HG03439 (cell line): ENCODE results near the gene ALX3.

ENCODE experiments used
- ATAC-seq: cut with Tn5 transposase; IDR thresholded peaks from one replicate; pipeline ENCODE4 v1.9.1; 2021; ENCODE audit warnings: mild to moderate bottlenecking, moderate library complexity; ENCODE audit not compliant: unreplicated experiment

The ALX3 gene

DNA sequence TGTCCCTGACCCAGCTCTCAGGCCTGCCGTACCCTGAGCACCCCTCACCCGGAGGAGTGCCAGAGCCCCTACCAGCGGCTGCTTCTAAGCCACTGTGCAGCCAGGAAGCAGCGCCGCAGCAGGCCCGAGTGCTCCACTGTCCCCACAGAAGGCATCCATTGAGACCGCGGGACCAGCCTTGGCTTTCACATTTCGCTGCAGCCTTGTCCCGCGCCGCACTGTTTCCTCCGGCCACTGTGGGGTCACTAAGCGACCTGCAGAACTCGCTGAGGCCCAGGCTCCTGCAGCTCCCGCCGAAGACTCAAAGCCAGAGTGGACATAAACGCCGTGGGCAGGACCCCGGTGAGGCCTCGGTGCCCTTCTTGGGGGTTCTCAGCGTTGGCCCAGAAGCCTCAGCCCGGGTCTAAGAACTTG lies 3.0 kb downstream of the ALX3 start:
- ATAC-seq = no peak

DNA sequence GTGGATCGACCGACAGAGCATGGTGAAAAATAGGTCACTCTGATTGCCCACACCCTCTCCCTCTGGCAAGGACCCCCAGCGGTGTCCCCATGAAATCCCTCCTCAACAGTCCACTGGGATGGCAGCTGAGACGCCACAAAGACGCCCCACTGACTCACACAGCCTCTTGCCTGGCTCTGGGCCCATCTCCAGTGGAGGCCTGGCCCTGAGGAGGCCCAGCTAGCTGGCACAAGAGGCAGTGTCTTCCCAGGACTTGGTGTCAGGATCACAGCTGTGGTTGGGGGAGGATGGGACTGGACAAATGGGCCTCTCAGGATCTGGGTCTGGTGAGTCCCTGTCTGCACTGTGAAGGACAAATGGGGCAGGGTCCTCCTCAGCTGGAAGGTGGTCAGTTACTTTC lies 4.6 kb downstream of the ALX3 start:
- ATAC-seq = no peak

DNA sequence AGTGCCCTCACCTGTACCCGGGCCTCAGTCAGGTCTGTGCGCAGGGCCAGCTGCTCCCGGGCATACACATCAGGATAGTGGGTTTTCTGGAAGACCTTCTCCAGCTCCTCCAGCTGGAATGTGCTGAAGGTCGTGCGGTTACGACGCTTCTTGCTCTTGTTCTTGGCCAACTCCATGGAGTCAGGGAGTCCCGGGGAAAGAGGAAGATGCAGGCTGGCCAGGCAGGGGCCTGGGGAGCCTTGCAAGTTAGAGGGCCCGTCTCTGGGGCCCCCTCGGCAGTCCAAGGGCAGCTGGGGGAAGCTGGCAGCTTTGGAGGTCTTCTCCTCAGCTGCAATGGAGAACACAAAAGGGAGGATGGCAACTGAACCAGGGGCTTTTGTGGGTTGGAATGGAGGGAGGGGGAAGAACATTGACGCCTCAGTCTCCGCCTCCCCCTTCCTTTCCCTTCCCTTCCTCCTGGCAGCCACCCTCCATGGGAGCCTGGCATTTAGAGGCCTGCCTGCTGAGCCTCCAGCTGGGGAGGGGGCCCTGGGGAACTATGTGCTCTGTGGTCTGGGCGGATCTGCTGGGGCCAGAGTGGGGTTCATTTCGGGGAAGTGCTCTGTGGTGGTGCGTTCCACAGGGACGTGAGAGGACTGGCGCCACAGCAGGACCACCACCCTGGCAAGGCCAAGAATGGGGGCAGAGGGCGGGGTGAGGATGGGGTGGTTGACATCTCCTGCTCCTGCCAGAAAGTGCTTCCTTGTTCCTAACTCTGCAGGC lies 5.7 kb downstream of the ALX3 start:
- no peak for ATAC-seq

DNA sequence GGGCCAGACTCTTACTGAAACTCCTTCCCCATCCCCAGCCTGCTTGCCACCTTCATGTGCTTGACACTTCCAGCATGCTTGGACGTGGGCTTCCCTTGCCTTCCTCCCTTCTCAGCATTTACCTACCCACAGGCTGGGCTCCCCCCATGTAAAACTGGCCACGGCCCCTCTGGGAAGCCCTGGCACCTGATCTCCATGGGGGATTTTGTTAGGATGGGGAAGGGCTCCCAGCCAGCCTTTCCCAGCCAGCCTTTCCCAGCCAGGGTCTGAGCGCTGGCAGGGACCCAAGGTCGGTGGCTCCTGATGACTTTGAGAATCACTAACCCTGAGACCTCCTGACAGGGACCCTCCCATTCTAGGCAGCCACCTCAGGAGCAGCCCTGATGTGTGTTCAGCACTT lies 6.7 kb downstream of the ALX3 start:
- ATAC-seq = no peak

DNA sequence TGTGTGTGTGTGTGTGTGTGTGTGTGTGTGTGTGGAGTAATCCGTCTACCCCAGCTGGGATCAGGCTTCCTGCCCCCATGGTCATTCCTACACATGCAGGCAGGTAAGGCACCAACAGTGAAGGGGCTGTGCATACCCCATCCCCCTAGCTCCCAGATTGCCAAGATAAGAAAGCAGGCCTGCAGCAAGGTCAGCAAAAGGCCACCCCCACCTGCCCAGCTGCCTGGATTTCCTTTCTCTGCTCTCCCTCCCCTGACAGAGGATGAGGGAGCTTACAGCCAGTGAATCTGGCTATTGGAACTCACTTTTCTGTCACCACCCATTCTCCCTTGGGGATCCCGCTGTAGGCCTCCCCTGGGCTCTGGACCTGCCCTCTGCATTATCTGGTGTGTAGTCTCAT lies 7.9 kb downstream of the ALX3 start:
- ATAC-seq = no peak

DNA sequence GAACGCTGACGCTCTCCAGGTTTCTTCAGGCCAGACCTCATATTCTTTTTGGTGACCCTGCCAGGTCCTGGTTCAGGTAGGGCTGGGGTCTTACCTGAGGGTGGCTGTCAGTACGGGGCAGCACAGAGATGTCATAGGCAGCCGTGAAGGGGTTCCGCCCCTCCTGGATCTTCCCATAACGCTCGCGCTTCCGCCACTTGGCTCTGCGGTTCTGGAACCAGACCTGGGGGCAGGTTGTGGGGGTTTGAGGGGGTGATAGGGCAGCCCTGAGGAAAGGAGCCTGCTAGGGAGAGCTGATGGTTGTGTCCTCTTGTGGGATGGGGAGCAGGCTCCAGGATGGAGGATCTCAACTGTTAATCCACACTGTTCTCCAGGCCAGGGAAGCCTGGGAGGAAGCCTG lies 9.1 kb downstream of the ALX3 start:
- no peak for ATAC-seq

DNA sequence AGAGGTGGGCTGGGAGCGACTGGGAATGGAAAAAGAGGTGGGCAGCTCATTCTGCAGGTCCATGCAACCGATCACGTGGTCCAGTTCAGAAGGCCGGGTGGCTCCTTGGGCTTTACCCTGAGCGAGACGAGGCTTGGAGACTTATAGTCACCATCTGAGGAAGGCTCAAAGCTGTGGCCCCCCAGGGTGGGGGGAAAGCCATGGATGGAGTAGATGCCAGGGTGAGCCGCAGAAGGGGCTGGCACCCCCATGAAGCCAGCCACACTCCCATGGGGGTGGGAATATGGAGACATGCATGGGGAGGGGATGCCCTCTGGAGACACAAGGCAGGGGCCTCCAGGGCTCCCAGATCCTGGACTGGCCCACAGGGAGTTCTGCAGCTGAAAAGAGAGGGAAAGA lies 9.8 kb downstream of the ALX3 start:
- ATAC-seq = no peak

DNA sequence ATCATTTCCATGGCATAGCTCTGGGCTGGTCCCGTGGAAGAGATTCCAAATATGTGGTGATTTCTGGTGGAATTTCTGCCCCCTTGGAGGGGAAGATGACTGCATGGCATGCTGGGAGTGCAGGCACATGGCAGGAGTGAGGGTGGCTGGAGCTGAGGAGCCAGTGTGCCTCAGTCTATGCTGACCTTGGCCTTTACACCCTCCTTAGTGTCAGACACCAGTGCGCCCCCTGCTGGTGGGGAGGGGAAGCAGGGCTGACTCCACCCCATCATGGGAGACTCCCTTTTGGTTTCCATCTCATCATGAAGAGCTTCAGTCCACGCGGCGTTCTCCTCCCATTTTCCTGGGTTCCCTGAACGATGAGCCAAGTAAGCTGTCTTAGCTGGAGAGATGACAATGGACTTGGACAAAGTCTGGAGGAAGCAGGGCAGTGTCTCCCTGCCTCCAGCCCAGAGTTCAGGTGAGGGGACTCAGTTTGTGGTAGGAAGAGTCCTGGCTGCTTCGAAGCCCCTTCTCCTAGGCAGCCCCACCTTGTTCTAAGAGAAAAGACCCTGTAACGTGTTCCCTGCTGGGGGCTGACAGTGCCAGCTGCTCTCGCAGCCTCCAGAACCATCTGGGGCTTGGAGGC lies 10.3 kb downstream of the ALX3 start:
- no peak for ATAC-seq

DNA sequence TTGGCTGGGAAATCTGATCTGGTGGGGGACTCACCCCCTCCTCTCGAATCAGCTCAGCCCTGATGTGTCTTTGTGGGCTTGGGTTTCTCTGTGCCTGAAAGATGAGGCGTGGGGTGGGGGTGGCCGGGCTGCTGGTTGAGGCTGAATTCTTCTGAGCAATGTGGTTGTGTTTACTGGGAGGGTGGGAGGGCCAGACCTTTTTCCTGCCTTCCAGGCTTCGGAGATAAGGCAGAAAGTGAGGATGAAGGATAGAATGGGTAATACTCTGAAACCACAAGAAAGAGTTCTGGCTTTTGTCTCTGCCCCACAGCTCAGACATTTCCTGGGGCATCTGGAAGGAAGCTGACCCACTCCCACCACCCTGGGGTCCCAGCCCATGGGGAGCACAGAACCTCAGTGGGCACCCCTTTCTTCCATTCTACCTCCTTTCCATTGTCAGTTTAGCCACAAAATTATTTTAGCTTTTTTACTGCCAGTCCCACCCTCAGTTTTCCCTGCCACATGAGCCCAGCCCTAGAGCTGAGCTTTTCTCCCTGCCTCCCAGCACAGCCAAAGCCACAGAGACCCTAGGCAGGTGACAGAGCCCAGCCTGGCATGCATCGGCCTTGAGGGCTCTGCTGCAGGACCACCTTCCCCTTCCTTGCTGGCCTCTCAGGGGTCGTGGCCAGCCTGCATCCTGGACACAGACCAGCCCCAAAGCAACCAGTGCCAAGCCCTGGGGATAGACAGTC lies 11.2 kb downstream of the ALX3 start:
- ATAC-seq = no peak

DNA sequence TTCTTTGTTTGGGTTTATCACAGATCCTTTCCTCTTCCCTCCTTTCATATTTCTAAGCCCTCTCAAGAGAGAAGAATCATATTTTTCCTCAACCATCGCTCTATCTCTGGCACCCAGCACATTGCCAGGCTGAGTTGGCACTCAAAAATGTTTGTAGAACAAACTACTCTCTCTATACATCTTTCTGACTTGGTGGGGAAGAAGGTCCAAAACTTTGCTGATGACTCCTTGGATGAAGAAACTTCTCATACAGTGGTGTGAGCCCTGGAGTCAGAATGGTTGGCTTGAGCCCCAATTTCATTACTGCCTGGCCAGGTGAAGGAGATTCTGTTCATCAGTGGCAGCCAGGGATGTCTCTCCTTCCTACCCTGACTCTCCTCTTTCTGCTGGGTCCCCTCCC lies 11.9 kb downstream of the ALX3 start:
- no peak for ATAC-seq

DNA sequence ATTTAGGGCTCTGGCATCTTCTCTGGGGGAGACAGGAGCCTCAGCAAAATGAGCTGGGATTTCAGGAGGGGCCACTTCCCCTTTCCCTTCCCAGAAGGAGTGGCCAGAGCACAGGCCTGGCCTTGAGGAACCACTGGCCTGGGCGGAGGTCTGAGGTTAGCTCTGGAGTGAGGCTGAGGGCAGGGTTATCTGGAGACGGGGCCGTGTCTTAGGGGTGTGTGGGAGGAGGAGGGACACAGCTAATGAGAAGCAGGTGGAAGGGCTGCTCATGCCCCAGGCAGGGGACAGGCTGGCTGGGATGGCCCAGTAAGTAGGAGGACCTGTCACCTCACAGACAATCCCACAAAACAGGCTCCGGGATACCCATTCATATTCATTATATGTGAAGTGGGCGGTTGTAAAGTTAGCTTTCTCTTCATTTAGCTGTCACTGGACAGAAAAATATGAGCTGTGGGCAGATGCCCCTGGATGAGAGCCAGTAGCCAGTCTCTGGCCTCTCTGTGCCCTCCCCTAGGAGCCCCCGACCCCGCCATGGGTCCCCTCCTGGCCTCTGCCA lies 12.4 kb downstream of the ALX3 start:
- ATAC-seq = no peak

DNA sequence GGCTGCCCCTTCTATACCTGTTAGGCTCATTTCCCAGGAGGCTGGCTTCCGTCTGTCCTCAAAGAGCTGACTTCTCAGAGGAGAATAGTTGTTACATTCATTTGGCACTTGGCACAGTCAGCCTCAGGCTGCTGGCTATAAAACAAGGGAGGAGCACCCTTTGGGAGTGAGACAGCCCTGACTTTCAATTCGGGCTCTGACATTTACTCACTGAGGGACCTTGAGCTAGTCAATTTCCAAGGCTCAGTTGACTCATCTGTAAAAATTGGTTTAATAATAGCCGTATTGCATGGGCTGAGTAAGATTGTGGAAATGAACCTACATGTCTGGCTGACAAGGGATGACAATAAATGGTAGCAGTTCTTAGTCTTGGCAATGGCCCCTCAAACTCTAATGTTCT lies 13.7 kb downstream of the ALX3 start:
- ATAC-seq = no peak

DNA sequence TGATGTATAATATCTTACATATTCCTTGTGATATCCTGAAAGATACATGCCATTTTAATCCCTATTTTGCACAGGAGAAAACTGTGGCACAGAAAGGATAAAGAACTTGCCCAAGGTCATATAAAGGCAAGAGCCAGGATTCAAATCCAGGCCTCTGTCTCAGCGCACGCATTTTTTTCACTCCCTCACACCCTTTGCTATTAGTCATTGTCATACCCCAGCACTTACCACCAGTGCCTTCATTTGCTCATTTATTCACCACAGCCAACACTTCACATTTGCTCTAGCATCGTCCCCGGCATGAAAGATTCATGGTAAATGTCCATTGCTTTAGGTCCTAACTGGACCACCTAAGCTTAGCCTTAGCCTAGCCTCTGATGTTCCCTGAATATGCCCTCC lies 14.2 kb downstream of the ALX3 start:
- ATAC-seq = no peak

DNA sequence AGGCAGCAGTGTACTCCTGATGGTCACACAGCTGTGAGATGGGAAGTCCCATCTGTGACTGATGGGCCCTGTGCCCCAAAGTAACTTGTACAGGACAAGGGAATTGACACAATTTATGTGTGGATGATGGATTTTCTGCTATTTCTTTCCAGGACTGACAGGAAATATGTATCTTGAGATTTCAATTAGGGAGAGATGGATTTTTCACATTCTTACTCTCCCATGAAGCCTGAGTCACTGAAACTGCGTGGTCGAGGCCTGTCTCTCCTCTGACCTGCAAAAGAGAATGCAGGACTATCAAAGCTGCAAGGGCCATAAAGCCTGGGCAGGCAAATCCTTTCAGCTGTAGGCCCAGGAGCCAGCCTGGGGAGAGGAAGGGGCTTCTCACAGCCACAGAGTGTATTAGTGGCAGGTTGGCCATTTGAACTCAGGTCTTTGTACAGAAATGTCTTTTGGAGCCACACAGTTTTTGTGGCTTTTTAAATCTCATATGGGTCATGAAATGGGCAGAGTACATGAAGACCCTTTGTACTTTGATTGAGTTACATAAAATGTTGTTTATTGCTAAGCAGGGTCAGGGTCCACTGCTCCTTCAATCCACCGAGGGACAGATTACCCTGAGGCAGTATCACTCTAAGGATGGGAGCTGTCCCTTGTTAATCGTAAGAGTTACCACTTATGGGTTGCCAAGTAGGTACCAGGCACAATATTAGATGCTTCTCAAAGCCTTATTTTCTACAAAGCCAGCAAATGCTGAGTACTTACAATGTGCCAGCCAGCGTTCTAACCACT lies 14.8 kb downstream of the ALX3 start:
- no peak for ATAC-seq

DNA sequence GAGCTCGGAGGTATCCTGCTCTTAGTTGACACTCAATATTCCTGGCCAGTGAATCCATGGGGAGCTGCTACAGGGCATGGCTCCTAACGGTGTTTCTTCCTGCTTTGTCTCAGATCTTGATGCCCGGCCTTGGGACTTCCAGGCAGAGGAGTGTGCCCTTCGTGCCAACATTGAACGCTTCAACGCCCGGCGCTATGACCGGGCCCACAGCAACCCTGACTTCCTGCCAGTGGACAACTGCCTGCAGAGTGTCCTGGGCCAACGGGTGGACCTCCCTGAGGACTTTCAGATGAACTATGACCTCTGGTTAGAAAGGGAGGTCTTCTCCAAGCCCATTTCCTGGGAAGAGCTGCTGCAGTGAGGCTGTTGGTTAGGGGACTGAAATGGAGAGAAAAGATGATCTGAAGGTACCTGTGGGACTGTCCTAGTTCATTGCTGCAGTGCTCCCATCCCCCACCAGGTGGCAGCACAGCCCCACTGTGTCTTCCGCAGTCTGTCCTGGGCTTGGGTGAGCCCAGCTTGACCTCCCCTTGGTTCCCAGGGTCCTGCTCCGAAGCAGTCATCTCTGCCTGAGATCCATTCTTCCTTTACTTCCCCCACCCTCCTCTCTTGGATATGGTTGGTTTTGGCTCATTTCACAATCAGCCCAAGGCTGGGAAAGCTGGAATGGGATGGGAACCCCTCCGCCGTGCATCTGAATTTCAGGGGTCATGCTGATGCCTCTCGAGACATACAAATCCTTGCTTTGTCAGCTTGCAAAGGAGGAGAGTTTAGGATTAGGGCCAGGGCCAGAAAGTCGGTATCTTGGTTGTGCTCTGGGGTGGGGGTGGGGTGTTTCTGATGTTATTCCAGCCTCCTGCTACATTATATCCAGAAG lies 16.7 kb downstream of the ALX3 start:
- no peak for ATAC-seq

DNA sequence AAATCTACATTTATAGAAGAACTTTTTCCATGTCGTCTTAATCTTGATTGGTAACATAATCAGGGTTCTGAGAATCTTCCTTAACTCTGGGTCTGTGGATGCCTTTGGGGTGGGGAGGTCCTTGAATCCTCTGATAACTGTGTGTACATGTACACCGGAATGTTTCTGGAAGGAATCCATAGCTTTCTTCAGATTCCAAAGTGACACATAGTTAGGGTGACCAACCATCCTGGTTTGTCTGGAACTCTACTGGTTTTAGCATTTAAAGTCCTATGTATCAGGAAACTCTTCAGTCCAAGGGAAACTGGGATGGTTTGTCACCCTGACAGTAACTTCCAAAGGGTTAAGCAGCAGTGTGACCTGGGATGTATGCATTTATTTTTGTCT lies 19.2 kb downstream of the ALX3 start:
- ATAC-seq = no peak

DNA sequence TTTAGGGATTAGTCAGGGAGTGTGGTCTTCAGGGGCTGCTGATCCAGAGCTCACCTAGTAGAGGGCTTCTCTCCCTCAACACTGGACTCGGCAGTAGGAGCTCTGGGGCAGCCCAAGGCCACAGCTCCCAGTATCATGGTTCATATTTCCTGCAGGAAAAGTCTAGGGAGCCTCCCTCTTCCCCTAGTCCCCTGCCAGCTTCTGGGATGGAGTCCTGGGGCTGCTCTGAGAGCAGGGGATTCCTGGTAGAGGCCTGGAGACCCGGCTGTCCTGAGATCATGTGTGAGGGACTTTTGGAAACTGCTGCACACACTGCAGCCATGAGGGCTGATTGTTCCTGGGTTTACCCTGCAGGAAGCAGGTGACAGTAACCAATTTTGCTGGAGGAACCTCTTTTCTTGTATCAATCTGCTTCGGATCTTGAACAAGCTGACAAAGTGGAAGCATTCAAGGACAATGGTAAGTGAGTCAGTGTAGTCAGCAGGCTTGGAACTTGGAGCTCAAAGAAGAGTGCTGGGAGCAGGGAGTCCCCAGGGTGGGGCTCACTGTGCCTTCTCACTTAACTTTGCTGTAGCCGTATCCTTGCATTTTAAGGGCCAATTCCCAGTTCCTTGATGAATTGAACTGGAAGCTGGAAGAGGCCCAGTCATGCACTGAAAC lies 19.7 kb downstream of the ALX3 start:
- ATAC-seq = no peak

DNA sequence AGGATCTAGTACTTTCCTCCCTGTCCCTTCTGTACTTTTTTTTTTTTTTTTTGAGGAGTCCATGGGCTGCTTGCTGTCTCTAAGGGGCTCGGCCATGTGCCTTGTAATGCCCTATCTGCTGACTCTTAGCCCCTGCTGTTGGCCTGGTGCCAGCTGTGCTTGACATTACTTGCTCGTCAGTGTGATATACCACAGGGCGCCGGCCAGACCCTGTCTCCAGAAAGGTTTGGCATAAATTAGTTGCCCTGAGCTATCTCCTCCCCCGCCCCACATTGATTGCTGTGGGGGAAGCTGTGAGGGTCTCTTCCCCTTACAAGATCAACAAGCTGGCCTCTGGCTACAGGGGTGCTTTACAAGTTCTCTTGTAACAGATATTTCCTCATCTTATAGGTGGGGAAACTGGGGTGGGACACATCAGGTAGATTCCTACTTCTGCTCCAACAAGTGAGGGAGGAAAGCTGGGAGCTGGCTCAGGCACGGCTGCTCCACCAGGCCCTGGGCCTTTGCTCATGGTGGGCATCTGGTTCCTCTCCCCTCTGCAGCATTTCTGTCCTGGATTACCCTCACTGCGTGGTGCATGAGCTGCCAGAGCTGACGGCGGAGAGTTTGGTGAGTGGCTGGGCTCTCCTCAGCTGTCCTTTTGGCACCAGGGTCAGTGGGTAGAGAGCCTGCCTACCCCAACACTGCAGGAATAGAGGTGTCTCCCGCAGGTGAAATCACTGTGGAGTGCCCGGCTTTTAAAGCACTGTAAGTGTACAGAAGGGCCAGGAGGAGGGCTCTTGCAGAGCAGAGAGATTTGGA lies 20.5 kb downstream of the ALX3 start:
- ATAC-seq = no peak
